ENCODE measurements around the gene ARSG. TPM values are rescaled to one million over a fixed set of nuclear protein-coding genes. Genes with fewer than 3 reads are reported as not detected.

ARSG gene
- total and polyA plus RNA-seq, 9 of the 15 experiments (the other 6 are each of a cell fraction or from before 2014, with no cell fraction given) = 1.0 to 5.6 (median 1.8) TPM

DNA sequence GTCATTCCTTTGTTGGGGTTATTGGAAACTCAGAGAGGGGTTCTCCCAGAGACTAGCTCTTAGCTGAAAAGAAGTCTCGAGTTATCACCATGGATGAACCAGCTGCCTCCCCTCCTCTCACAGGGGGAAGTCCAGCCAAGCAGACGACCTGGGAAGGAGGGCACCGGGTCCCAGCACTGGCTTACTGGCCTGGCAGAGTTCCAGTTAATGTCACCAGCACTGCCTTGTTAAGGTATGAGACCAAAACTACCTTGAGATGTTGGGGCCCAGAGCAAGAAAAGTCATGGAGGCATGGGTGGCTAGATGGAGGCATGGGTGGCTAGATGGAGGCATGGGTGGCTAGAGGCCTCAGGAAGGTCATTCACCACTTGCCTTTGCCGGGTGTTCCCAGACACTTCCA lies 93.6 kb downstream of the ARSG start:
- Histone ChIP-seq H3K4me1 (replicated peaks in 1 of 2; ENCODE audit: control insufficient read depth in 2 of 2, insufficient read depth in 2 of 2, low read length in 2 of 2) (no peaks in the 10 kb centered on the region), H3K79me2 (ENCODE audit: control insufficient read depth, insufficient read depth, low read length) (no peaks in the 10 kb centered on the region), H3K9ac (ENCODE audit: insufficient read depth in 1 of 2, low read depth in 2 of 2, low read length in 2 of 2) (no peak overlapping the region), H2AFZ (ENCODE audit: low read depth, low read length) (no peak overlapping the region), H3K27ac (ENCODE audit: extremely low read depth, low read depth, low read length) (no peak overlapping the region), H3K36me3 (ENCODE audit: control insufficient read depth, insufficient read depth, low read length) (no peaks in the 10 kb centered on the region), H3K4me3 (no peak overlapping the region), H3K9me1 (ENCODE audit: control insufficient read depth, insufficient read depth, low read length) (peaks cover 4% of the 10 kb centered on the region), H4K20me1 (replicated peaks; ENCODE audit: control insufficient read depth, insufficient read depth, low read length) (no peaks in the 10 kb centered on the region), H3K9me3 (replicated peaks; ENCODE audit: control insufficient read depth, insufficient read depth, low read depth, low read length) (no peaks in the 10 kb centered on the region), H3K27me3 (ENCODE audit: control insufficient read depth in 2 of 2, insufficient read depth in 2 of 2, low read length in 2 of 2) (peaks cover 32 to 38% of the 10 kb centered on the region in 2 experiments), H3K4me2 (ENCODE audit: insufficient read depth, low read length) (no peak overlapping the region)
- no peak for FAIRE-seq
- WGBS (ENCODE audit: insufficient coverage, low coverage, missing lambda C conversion rate) = 0% methylated on average over 4 of the region's 4 CpGs
- BruUV-seq (replicated peaks) = no TSS peak
- intact Hi-C loops (cut with micrococcal nuclease) = no loop called here
- POLR2A ChIA-PET = no interaction called here
- in situ Hi-C loops (cut with MboI) = no loop called here
- no peak for TF ChIP-seq RBM22 (IDR thresholded peaks at IDR 0.05; ENCODE audit: low read depth, low read length, poor library complexity, severe bottlenecking)
- no peak for TF ChIP-seq MCM3 (IDR thresholded peaks at IDR 0.05)
- TF ChIP-seq ZNF830 (CRISPR knock-in tag; IDR thresholded peaks at IDR 0.05) = no peak
- TF ChIP-seq MTA2 (IDR thresholded peaks at IDR 0.05; ENCODE audit: low read depth) = no peak
- TF ChIP-seq GABPB1 (CRISPR knock-in tag; IDR thresholded peaks at IDR 0.05) = no peak
- no peak for TF ChIP-seq CBFA2T2 (conservative IDR thresholded peaks at IDR 0.05)
- TF ChIP-seq EP400 (IDR thresholded peaks at IDR 0.05) = no peak
- no peak for TF ChIP-seq HMG20A (CRISPR knock-in tag; conservative IDR thresholded peaks at IDR 0.05)
- no peak for TF ChIP-seq NRF1 (conservative IDR thresholded peaks at IDR 0.05 in 1 of 2, IDR thresholded peaks at IDR 0.05 in 1 of 2)
- TF ChIP-seq CHD1 (IDR thresholded peaks at IDR 0.05; ENCODE audit: low read length) = no peak
- TF ChIP-seq ETV1 (tag; conservative IDR thresholded peaks at IDR 0.05; ENCODE audit: low read depth) = no peak
- no peak for DNase-seq (ENCODE audit: extremely low read depth in 1 of 4, low spot score in 3 of 4)
- CTCF ChIA-PET (ENCODE audit: low intra/inter-chr PET ratio) = no interaction called here
- ATAC-seq = no peak
